ENCODE results near the gene NUBP2. TPM values are rescaled to one million over a fixed set of nuclear protein-coding genes. Genes with fewer than 3 reads are reported as not detected.

NUBP2 gene
- total RNA-seq, 6 donors from 2014 or later = 53.2 to 85.6 (median 60.5) TPM

- ATAC-seq (ENCODE audit: low FRiP score in 2 of 2) (peak in 1 of 2 donors; percentile 42), DNase-seq (peak in 1 of 2 donors; percentile 64)
- H3K36me3 ChIP-seq = peaks cover 0 to 50% (median 42%) of the 10 kb centered on the region in 4 donors
Measured at GRCh38 chr16:1740781-1741490, 41.8 kb upstream of the NUBP2 start.

GRCh38 chr16:1741553-1742165 lies 41.1 kb upstream of the NUBP2 start:
- no peak for ATAC-seq (ENCODE audit: low FRiP score in 2 of 2)
- Histone ChIP-seq H3K36me3 (peaks cover 0 to 57% (median 45%) of the 10 kb centered on the region in 4 donors), H3K9me3 (no peaks in the 10 kb centered on the region), H3K4me3 (no peak overlapping the region), H3K27me3 (no peaks in the 10 kb centered on the region), H3K27ac (no peak overlapping the region), H3K4me1 (no peaks in the 10 kb centered on the region)
- TF ChIP-seq POLR2AphosphoS5 (IDR thresholded peaks at IDR 0.05) = no peak
- TF ChIP-seq EP300 (IDR thresholded peaks at IDR 0.05) = no peak
- no peak for TF ChIP-seq POLR2A (IDR thresholded peaks at IDR 0.05)
- TF ChIP-seq, protein P1, sequence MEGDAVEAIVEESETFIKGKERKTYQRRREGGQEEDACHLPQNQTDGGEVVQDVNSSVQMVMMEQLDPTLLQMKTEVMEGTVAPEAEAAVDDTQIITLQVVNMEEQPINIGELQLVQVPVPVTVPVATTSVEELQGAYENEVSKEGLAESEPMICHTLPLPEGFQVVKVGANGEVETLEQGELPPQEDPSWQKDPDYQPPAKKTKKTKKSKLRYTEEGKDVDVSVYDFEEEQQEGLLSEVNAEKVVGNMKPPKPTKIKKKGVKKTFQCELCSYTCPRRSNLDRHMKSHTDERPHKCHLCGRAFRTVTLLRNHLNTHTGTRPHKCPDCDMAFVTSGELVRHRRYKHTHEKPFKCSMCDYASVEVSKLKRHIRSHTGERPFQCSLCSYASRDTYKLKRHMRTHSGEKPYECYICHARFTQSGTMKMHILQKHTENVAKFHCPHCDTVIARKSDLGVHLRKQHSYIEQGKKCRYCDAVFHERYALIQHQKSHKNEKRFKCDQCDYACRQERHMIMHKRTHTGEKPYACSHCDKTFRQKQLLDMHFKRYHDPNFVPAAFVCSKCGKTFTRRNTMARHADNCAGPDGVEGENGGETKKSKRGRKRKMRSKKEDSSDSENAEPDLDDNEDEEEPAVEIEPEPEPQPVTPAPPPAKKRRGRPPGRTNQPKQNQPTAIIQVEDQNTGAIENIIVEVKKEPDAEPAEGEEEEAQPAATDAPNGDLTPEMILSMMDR (IDR thresholded peaks at IDR 0.05) = no peak
- peak in 1 of 2 donors; percentile 59 for DNase-seq
- WGBS, 2 donors = 80 to 94% methylated on average over 1 to 19 of the region's 19 CpGs

More at GRCh38 chr16:1740781-1741490, 41.8 kb upstream of the NUBP2 start:
- no peaks in the 10 kb centered on the region for H3K9me3 ChIP-seq
- no peak overlapping the region for H3K4me3 ChIP-seq
- H3K27me3 ChIP-seq = no peaks in the 10 kb centered on the region
- no peak overlapping the region for H3K27ac ChIP-seq
- no peaks in the 10 kb centered on the region for H3K4me1 ChIP-seq
- TF ChIP-seq EP300 (IDR thresholded peaks at IDR 0.05) (no peak), POLR2A (IDR thresholded peaks at IDR 0.05) (no peak), POLR2AphosphoS5 (IDR thresholded peaks at IDR 0.05) (no peak)
- WGBS, 2 donors = 94% methylated on average over 16 to 30 of the region's 30 CpGs

GRCh38 chr16:1743376-1744337 lies 39.1 kb upstream of the NUBP2 start:
- Histone ChIP-seq H3K36me3 (peaks cover 6 to 77% (median 65%) of the 10 kb centered on the region in 4 donors), H3K27ac (no peak overlapping the region), H3K4me3 (no peak overlapping the region), H3K4me1 (no peaks in the 10 kb centered on the region), H3K27me3 (no peaks in the 10 kb centered on the region), H3K9me3 (no peaks in the 10 kb centered on the region)
- DNase-seq (peak in 1 of 2 donors; percentile 71), ATAC-seq (ENCODE audit: low FRiP score in 2 of 2) (no peak)
- WGBS, 2 donors = 92 to 97% methylated on average over 18 to 28 of the region's 32 CpGs
- TF ChIP-seq POLR2AphosphoS5 (IDR thresholded peaks at IDR 0.05) (no peak), EP300 (IDR thresholded peaks at IDR 0.05) (no peak), POLR2A (IDR thresholded peaks at IDR 0.05) (no peak)
- TF ChIP-seq, protein P1 (IDR thresholded peaks at IDR 0.05) = no peak

DNA sequence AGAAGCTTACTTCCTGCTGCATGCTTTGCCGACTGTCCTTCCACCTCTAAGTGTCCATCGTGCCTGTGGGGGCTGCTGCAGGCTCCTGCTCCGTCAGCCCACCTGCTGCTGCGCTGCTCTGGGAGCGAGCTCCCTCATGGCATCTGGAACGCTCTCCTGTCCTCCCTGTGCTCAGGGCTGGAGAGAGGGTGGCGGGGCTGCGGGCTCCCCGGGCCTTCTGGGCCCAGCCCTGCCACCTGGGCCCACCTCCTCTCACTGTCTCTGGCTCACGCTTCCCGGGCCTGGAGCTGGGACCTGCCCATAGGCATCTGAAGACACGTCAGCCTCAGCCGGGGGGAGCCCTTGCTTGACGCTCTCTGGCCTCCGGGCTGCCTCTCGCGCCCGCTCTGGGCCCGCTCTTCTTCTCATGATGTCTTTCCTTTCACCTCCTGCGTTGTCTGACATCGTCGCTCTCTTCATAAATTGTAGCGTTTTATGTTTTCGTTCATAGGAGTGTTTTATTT lies 38.4 kb upstream of the NUBP2 start:
- no peak for ATAC-seq (ENCODE audit: low FRiP score in 2 of 2)
- Histone ChIP-seq H3K9me3 (no peaks in the 10 kb centered on the region), H3K27ac (no peak overlapping the region), H3K27me3 (no peaks in the 10 kb centered on the region), H3K4me1 (no peaks in the 10 kb centered on the region), H3K4me3 (no peak overlapping the region), H3K36me3 (peaks cover 9 to 84% (median 73%) of the 10 kb centered on the region in 4 donors)
- WGBS, 2 donors = 94% methylated on average over 17 to 24 of the region's 24 CpGs
- TF ChIP-seq POLR2A (IDR thresholded peaks at IDR 0.05) = no peak
- TF ChIP-seq, protein P1 (IDR thresholded peaks at IDR 0.05) = no peak
- no peak for TF ChIP-seq POLR2AphosphoS5 (IDR thresholded peaks at IDR 0.05)
- TF ChIP-seq EP300 (IDR thresholded peaks at IDR 0.05) = no peak
- DNase-seq = peak in 1 of 2 donors; percentile 60
